Hippocampal formation (tissue), 2 donors: ENCODE results near the gene UBQLN4.
"Not testable (repeated sequence)": the region's sequence is repeated elsewhere in the genome, so short reads cannot be mapped to it uniquely, and the experiment has no call there.

Source experiments
- DNase-seq, 2 donors: peaks; one replicate each; lab custom pipeline; 2025; lab: John Stamatoyannopoulos, UW

UBQLN4 gene

GRCh38 chr1:156060937-156061636, 7.5 kb upstream of the UBQLN4 start, which contains the start of gene RAB25:
Gene RAB25, plus strand, starts transcription at chr1:156061160. Its CDS starts 241 bp downstream, at chr1:156061401.
- DNase-seq = no peak

DNA sequence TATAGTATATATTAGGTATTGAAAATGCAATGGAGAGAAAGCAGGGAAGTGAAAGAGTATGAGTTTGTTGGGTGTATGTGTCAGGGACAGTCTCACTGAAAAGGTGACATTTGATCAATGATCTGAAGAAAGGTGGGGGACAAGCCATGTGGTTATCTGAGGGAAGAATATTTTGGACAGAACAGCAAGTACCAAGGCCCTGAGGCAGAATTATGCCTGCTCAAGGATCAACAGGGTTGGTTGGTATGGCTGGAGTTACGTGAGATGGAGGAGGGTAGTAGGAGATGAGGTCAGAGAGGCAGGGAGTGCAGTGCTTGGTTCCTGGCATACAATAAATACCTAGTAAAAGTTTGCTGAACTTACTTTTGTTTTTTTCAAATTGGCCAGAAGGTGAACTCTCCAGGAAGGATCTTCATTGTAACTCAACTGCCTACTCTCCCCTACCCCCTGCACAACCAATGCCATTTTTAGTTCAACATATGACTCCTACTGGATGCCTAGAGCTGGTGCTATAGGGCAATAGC, 2.8 kb upstream of the UBQLN4 start:
- DNase-seq = no peak

DNA sequence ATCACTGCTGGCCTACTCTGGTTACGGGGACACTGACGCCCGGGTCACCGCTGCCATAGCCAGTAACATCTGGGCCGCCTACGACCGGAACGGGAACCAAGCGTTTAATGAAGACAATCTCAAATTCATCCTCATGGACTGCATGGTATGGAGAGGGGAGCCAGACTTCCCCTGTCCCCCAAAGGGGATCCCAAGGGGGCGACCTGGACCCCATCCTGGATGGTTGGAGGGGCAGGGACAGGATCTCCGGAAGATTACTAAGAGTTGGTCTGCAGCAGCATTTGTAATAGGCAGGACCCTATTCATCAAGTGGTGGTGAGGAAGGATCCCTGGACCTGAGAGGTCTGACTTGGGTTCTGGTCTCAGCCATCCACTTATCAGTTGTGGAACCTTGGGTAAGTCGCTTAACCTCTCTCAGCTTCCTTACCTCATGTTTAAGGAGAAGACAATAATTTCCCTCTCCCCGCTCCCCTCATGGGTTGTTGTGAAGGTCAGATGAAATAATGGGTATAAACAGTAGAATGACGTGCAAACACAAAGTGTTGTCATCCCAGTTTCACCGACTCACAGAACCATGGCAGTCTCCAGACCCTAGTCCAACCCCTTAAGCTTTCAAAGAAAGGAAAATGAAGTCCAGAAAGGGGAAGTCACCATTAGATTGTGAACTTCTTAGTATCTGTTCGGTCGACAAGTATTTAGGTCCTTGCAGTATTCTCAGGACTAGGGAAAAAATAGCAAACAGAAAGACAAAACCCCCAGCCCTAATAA, 1.9 kb upstream of the UBQLN4 start:
- no peak for DNase-seq

DNA sequence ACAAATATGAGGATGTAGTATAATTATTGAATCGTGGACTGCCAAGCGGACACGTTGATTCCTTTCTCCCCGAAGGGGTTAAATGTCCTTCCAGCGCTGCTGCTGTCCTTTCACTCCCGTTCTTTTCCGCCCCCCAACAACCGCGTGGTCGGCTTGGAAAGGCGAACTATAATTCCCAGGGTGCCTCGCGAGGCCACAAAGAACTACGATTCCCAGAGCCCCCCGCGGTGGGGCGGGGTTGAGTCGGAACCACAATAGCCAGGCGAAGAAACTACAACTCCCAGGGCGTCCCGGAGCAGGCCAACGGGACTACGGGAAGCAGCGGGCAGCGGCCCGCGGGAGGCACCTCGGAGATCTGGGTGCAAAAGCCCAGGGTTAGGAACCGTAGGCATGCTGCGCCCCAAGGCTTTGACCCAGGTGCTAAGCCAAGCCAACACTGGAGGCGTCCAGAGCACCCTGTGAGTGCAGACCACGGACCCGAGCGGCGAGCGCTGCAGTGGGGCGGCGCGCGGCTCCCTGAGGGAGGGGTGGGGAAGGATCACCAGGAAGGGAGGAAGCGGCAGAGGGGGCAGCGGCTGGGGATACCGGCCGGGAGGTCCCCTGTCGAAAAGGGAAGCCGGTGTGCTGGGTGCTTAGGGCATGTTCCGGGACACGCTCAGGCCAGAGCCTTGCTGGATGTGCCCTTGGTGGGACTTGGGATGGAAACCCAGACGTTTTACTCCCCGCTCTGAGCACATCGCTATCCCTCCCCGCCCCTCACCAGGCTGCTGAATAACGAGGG, 1.1 kb upstream of the UBQLN4 start, which contains the start of gene LAMTOR2:
LAMTOR2 (plus strand) TSS at position 283 of the 781 bp plus-strand sequence; CDS start at position 391, 108 bp downstream.
- peak; percentile 98 to 99 for DNase-seq

DNA sequence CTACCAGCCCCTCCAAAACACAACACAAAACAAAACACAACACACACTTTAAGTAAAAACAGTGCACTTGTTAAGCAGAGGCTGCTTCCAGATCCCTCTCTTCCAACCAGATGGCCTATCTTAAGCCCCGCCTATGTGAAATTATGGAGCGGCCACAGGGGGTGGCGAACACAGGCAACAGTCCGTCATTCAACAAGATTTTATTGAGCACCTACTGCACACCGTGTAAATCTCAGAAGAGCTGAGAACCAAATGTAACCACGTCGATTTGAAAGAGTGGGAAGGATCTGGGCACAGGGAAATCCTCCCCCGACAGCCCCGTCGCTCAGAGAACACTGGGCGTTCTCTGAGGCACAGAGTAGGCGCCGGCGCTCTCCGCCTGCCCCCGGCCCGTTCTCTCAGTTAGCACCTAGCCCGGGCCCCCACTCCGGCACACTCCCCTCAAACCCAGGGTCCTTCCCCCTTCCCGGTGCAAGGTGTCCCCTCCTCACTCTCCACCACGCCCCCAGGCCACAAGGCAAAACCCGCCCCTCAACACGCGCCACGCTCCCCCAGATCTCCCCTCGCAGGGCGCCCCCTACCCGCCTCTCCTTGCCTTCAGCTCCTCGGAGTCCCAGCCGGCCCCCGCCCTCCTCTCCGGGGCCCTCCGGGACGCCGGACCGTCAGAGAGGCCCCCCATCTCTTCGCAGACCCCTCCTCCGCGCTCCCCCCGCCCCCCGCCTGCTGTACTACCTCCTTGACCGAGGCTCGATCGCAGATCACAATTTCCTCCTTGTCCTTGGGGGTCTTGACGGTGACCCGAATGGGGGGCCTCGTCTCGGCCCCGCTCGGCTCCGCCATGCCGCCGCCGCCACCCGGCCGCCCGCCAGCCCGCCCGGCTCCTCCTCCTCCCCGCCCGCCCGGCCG, 483 bp downstream of the UBQLN4 start:
- DNase-seq = peak in 1 of 2 donors; percentile 44

DNA sequence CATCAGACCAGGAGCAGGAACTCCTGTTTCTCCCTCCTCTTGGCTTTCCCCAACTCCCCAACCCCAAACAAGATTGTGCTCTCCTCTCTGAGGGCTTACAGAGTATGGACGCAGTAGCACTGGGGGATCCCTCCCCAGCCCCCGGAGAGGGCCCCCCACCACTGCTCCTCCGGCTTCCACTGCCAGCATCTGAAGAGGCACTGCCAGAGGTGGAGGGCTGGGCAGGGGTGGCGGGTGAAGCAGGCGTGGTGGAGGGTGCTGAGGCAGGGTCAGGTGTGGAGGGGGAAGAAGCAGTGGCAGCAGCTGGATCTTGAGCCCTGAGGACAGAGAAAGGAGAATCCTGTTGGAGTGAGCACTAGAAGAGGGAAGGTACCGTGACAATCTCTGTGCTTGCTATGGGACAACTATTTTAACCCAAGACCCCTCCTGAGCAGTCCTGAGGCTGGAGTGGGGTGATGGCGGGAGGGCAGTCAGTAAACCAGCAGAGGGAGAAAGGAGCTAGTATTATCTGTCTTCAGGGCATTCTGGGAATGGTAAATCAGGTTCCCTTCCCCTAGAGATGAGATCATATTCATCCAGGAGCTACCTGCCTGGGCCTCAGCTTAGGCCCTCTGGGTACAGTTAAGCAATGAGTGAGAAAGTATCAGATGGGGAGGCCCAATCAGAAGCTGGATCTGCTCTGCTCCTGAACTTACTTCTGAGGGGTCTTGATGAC, 2.4 kb downstream of the UBQLN4 start:
- no peak for DNase-seq

DNA sequence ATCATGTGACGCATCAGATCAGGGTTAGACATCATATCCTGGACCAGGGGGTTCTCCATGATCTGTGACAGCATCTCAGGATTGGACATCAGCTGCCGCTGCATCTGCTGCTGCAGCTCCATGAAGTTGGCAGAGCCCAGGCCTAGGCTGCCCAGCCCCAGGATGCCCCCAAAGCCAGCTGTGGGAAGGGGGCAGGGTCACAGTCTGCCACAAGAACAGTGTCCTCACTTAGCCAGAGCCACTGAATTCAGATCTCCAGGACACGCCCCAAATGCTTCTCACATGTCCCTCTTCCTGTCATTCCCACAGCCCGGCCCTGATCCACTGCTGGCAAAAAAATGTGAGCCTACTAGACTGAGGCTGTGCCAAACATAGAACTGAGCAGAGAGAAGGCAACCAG, 3.2 kb downstream of the UBQLN4 start:
- peak; percentile 23 to 64 for DNase-seq

DNA sequence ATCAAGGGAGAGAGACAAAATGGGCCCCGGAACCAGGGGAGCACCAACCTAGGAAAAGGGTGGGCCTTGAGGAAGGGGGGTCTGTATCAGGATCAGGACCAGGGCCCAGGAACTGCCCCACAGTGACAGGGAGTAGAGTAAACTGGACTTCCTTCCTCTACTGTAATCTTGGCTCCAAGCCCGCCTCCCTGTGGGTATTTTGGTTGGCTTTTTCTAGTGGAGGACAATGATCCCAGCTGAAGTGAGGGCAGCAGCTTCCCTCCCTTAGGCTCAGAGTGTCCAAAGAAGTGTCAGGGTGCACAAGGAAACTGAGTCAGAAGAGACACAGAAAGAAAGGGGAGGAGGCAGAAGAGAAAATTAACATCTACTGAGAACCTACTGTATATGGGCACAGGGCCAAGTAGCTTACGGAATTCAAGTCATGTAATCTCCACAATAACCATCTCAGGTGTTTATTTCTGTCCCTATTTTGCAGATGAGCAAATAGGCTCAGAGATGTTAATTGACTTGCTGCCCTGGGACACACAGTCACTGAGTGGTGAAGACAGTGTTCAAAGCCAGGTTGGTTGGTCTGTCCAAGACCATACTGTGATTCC, 4.8 kb downstream of the UBQLN4 start:
- DNase-seq = no peak

GRCh38 chr1:156045076-156045475, 8.5 kb downstream of the UBQLN4 start:
- no peak for DNase-seq

- no peak for DNase-seq
These were observed 10.8 kb downstream of the UBQLN4 start for GRCh38 chr1:156042828-156043227.

DNA sequence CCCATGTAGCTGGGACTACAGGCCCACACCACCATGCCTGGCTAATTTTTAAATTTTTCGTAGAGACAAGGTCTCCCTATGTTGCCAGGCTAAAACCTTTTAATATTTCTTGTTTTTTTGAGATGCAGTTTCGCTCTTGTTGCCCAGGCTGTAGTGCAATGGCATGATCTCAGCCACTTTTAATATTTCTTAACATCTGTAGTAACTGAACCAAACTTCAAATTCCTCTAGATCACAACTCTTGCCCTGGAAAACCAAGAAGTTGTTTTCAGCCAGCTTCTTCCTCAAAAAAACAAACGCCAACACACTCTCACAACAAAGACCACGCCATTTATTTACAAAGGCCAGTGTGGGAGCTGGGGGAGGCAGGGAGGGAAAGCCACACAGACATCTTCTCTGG, 18.6 kb downstream of the UBQLN4 start:
- not testable (repeated sequence) for DNase-seq

GRCh38 chr1:156033011-156033410, 20.6 kb downstream of the UBQLN4 start:
- no peak for DNase-seq

DNA sequence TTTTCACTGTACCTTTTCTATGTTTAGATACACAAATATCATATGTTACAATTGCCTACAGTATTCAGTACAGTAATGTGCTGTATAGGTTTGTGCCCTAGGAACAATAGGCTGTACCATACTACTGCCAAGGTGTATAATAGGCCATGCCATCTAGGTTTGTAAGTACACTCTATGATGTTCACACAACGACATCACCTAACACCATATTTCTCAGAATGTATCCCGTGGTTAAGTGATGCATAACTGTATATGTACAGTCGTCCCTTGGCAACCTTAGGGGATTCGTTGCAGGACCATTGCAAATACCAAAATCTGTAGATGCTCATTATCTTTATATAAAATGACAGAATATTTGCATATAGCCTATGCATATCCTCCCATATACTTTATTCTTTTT, 27.0 kb downstream of the UBQLN4 start:
- DNase-seq = no peak

DNA sequence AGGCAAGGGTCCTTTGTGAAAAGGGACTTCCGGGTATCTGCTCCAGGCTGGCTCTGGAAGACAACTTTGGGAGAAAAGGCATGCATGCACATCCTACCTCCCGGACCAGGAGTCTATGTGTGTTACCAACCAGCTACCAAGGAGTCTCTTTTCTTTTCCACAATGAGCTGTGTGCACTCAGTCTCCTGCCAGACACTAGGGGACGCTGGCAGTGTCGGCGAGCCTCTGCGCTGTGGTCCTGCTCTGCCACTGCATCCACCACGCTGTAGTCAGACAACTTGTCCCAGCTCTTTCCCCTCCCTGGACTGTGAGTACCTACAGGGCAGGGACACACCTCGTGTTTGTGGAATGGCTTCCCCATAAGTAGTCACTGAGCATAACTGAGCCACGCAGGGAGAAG, 27.7 kb downstream of the UBQLN4 start:
- DNase-seq = no peak

GRCh38 chr1:156024801-156025200, 28.8 kb downstream of the UBQLN4 start:
- DNase-seq = no peak

- no peak for DNase-seq
These were observed 31.6 kb downstream of the UBQLN4 start for GRCh38 chr1:156021954-156022353.

DNA sequence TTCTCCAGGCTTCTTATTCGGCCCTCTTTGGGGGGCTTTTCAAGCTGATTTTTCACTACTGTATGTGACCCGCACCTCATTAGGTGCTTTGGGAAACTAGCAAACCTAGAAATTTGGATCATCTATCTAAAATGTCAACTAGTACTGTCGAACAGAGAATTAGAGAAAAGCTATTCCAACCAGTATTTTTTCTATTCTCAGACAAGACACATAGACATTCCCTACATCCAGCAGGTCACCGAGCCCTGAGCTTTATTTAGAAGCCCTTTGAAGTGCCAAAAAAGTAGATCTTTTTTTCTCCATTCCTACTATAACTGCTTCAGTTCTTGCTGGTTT, 32.5 kb downstream of the UBQLN4 start:
- DNase-seq = no peak

- DNase-seq = peak; percentile 84 to 88
These were observed 33.1 kb downstream of the UBQLN4 start, which contains the start of gene SSR2 for GRCh38 chr1:156020293-156021092. Gene SSR2, minus strand, starts transcription at chr1:156020951. Its CDS starts 784 bp downstream, at chr1:156020167.

DNA sequence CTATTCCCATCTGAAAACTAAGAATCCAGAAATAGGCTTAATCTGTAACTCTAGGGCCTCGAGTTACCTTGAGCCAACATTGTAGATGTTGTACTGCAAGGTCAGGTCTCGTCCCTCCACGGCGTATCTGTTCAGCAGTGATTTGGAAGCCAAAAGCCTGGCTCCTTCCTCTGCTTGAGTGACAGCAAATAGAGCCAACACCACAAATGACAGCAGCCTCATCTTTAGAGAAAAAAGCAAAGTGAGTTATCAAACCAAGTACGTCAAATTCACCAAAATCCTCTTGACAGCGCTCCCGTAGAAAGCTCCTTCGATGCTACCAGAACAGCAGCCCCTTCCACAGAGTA, 33.7 kb downstream of the UBQLN4 start:
- DNase-seq = no peak
